GM18511 (cell line): ENCODE measurements around the gene LPAR1.

Experiments
- ATAC-seq: cut with Tn5 transposase; IDR thresholded peaks from one replicate; pipeline ENCODE4 v1.9.1; 2021; ENCODE audit warnings: mild to moderate bottlenecking, moderate library complexity; ENCODE audit not compliant: unreplicated experiment

LPAR1 gene

GRCh38 chr9:111039231-111039906 is 1.1 kb upstream of the LPAR1 start:
- no peak for ATAC-seq

- ATAC-seq, result peak; percentile 62
Observed at GRCh38 chr9:111037708-111038330, 451 bp downstream of the LPAR1 start.

- ATAC-seq, result no peak
Observed at GRCh38 chr9:111037356-111037707, 938 bp downstream of the LPAR1 start.

GRCh38 chr9:111036946-111037345 is 1.3 kb downstream of the LPAR1 start:
- no peak for ATAC-seq

- ATAC-seq, result no peak
Observed at GRCh38 chr9:111036429-111036789, 1.9 kb downstream of the LPAR1 start.

GRCh38 chr9:111035543-111036428 is 2.5 kb downstream of the LPAR1 start:
- ATAC-seq, result no peak

GRCh38 chr9:111034898-111035539 is 3.3 kb downstream of the LPAR1 start:
- ATAC-seq, result no peak

- no peak for ATAC-seq
Observed at GRCh38 chr9:111034170-111034897, 3.9 kb downstream of the LPAR1 start.

GRCh38 chr9:111030492-111030891 is 7.8 kb downstream of the LPAR1 start:
- ATAC-seq, result no peak

- no peak for ATAC-seq
Observed at GRCh38 chr9:111029260-111029659, 9.0 kb downstream of the LPAR1 start.

- no peak for ATAC-seq
Observed at GRCh38 chr9:111027798-111028197, 10.5 kb downstream of the LPAR1 start.

GRCh38 chr9:111023128-111023527 is 15.1 kb downstream of the LPAR1 start:
- no peak for ATAC-seq

- no peak for ATAC-seq
Observed at GRCh38 chr9:111020594-111020993, 17.7 kb downstream of the LPAR1 start.

GRCh38 chr9:111016426-111017045 is 21.7 kb downstream of the LPAR1 start:
- ATAC-seq, result no peak

- ATAC-seq, result no peak
Observed at GRCh38 chr9:111016016-111016415, 22.3 kb downstream of the LPAR1 start.

- ATAC-seq, result no peak
Observed at GRCh38 chr9:111013707-111014106, 24.6 kb downstream of the LPAR1 start.

GRCh38 chr9:111013250-111013649 is 25.0 kb downstream of the LPAR1 start:
- ATAC-seq, result no peak

- no peak for ATAC-seq
Observed at GRCh38 chr9:111008158-111009075, 29.9 kb downstream of the LPAR1 start.

GRCh38 chr9:111005746-111006470 is 32.4 kb downstream of the LPAR1 start:
- ATAC-seq, result no peak
